ENCODE measurements around the gene LRRC74B. TPM values are rescaled to one million over a fixed set of nuclear protein-coding genes. Genes with fewer than 3 reads are reported as not detected.

Gene LRRC74B
- total RNA-seq, 1 donor from 2014 or later, result not detected

DNA sequence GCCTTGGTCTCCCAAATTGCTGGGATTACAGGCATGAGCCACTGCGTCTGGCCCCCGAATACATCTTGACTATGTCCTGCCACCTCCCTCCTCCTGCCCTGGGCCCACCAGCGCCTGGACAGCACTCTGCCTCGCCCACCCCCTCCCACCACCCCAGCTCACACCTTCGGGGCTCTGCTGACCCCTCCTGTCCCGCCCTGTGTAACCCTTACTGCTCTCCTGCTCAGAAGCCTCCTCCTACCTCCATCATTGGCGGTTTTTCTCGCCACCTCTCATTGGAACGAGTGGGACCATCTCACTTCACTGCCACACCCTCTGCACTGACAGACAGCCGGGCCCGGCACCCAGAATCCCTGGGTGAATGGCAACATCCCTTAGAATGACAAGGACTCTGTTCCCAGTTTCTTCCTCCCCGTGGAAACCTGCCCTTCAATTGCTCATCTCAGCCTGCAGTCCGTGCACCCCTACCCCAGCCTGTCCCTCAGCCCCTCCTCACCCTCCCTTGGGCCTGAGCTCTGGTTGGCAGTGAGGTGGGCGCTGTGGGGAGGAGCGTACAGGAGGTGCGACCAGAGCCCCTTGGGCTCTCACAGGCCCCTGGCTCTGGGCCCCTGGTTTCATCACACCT is 32.2 kb downstream of the LRRC74B start:
- no peak for ATAC-seq

DNA sequence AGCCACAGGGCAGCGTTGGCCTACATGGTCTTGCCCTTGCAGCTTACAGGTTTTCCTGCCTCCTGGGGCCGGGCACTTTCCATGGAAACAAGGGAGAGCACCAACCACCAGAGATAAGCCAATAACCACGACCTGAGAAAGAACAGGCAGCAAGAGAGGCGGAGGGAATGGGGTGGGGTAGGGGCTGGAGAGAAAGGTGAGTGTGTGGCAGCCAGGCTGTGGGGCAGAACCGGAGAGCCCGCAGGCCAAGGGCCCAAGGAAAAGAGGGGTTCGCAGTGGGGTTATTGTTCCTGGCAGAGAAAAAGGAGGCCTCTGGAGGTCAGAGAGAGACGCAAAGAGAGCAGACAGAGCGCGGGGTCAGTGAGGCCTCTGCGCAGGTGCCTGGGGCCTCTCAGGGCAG is 33.2 kb downstream of the LRRC74B start:
- Histone ChIP-seq H3K4me1 (no peaks in the 10 kb centered on the region), H3K4me3 (no peak overlapping the region), H3K9me3 (no peaks in the 10 kb centered on the region), H3K27ac (no peak overlapping the region), H3K27me3 (no peaks in the 10 kb centered on the region), H3K36me3 (no peaks in the 10 kb centered on the region)
- ATAC-seq, result no peak
- DNase-seq, result no peak
- TF ChIP-seq, protein P1, sequence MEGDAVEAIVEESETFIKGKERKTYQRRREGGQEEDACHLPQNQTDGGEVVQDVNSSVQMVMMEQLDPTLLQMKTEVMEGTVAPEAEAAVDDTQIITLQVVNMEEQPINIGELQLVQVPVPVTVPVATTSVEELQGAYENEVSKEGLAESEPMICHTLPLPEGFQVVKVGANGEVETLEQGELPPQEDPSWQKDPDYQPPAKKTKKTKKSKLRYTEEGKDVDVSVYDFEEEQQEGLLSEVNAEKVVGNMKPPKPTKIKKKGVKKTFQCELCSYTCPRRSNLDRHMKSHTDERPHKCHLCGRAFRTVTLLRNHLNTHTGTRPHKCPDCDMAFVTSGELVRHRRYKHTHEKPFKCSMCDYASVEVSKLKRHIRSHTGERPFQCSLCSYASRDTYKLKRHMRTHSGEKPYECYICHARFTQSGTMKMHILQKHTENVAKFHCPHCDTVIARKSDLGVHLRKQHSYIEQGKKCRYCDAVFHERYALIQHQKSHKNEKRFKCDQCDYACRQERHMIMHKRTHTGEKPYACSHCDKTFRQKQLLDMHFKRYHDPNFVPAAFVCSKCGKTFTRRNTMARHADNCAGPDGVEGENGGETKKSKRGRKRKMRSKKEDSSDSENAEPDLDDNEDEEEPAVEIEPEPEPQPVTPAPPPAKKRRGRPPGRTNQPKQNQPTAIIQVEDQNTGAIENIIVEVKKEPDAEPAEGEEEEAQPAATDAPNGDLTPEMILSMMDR (IDR thresholded peaks at IDR 0.05), result no peak
- intact Hi-C loops (cut with DNase I), result no loop called here

More for the DNA sequence above, 32.2 kb downstream of the LRRC74B start:
- intact Hi-C loops (cut with DNase I), result no loop called here
- H3K4me1 ChIP-seq, result no peaks in the 10 kb centered on the region
- no peak overlapping the region for H3K27ac ChIP-seq
- H3K27me3 ChIP-seq, result no peaks in the 10 kb centered on the region
- TF ChIP-seq, protein P1 (IDR thresholded peaks at IDR 0.05), result no peak
- H3K36me3 ChIP-seq, result no peaks in the 10 kb centered on the region
- DNase-seq, result no peak
- H3K4me3 ChIP-seq, result no peak overlapping the region
- no peaks in the 10 kb centered on the region for H3K9me3 ChIP-seq

DNA sequence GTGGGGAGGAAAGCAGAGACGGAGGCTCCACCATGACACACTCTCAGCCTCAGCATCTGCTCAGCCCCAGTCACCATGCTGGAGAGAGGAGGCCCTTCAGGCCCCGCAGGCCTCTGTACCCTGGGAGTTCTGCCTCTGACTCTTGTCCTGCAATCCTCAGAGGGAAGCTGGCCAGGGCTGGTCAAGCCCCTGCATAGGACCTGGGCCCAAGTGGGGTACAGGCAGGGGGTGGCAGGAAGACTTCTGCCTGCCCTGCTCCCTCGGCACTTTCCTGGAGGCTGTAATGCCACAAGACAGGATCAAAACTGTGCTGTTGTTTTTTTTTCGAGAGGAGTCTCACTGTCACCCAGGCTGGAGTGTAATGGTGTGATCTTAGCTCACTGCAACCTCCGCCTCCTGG is 33.7 kb downstream of the LRRC74B start:
- no peaks in the 10 kb centered on the region for H3K9me3 ChIP-seq
- no peaks in the 10 kb centered on the region for H3K36me3 ChIP-seq
- intact Hi-C loops (cut with DNase I), result no loop called here
- DNase-seq (no peak), ATAC-seq (no peak)
- TF ChIP-seq, protein P1 (IDR thresholded peaks at IDR 0.05), result no peak
- no peaks in the 10 kb centered on the region for H3K4me1 ChIP-seq
- no peak overlapping the region for H3K27ac ChIP-seq
- H3K27me3 ChIP-seq, result no peaks in the 10 kb centered on the region
- H3K4me3 ChIP-seq, result no peak overlapping the region

DNA sequence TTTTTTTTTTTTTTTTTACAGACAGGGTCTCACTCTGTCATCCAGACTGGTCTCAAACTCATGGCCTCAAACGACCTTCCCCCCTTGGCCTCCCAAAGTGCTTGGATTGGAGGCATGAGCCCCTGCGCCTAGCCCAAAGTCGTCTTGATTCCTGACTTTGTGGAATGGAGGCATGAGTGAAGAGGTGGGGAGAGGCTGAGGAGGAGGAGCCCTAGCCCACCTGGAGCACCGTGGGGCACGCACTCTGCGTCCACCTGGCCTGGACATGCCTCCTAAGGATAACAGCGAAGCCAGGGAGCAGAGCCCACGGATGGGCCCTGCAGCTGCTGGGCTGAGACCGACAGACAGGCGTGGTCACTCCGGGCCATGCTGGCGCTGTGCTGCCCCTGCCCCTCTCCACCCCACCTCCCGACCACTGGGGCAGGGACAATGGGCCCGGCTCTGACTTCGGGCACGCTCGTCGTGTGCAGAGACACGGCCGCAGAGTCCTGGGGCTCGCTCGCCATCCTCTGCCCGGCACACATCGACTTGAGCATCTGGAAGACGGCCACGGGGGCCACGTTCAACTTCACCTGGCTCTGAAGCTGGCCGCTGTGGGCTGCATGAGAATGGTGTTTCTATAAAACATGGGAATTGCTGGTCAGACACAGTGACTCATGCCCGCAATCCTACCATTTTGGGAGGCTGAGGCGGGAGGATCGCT is 34.8 kb downstream of the LRRC74B start:
- DNase-seq, result no peak
- Histone ChIP-seq H3K4me3 (no peak overlapping the region), H3K4me1 (no peaks in the 10 kb centered on the region), H3K36me3 (no peaks in the 10 kb centered on the region), H3K9me3 (no peaks in the 10 kb centered on the region), H3K27me3 (no peaks in the 10 kb centered on the region), H3K27ac (no peak overlapping the region)
- TF ChIP-seq, protein P1 (IDR thresholded peaks at IDR 0.05), result no peak
- intact Hi-C loops (cut with DNase I), result no loop called here
- peak; percentile 11 for ATAC-seq

DNA sequence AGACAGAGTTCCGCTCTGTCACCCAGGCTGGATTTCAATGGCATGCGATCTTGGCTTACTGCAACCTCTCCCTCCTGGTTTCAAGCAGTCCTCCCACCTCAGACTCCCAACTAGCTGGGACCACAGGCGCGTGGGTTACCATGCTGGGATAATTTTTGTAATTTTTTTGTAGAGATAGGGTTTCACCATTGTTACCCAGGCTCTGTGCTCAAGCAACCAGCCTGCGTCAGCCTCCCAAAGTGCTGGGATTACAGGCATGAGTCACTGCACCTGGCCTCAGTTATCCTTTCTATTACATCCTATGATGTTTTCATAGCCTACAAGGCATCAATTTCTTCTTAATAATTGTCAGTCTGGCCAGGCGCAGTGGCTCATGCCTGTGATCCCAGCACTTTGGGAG is 36.5 kb downstream of the LRRC74B start:
- no peak overlapping the region for H3K27ac ChIP-seq
- H3K4me1 ChIP-seq, result no peaks in the 10 kb centered on the region
- H3K27me3 ChIP-seq, result no peaks in the 10 kb centered on the region
- TF ChIP-seq, protein P1 (IDR thresholded peaks at IDR 0.05), result no peak
- intact Hi-C loops (cut with DNase I), result no loop called here
- ATAC-seq, result no peak
- no peaks in the 10 kb centered on the region for H3K9me3 ChIP-seq
- DNase-seq, result no peak
- H3K36me3 ChIP-seq, result no peaks in the 10 kb centered on the region
- no peak overlapping the region for H3K4me3 ChIP-seq
